Measurements from ENCODE around the gene ELF5.

The ELF5 gene

DNA sequence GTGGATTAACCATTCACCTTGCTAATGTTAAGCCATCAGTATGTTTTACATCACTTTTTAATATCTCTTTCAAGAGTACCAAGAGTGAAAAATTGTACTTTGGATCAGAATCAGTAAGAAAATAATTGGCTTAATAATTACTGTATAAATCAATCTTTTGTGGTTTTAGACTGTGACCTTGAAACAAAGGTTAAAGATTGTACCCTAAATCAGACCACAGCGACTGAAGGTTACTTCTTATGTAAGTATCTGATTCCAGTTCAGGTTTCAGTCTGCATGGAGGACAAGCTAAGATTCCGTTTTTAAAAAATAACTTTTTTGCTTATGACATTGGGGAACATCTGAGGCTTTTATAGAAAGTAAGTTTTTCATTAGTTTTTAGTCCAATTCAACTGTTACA lies 56.0 kb downstream of the ELF5 start:
- no peak overlapping the region for H3K27ac ChIP-seq (ENCODE audit: low read length)
- no peak overlapping the region for H3K4me3 ChIP-seq (ENCODE audit: low read length)
- H3K9me3 ChIP-seq (ENCODE audit: control insufficient read depth, insufficient read depth, low read length): no peaks in the 10 kb centered on the region
- H3K4me1 ChIP-seq (ENCODE audit: control insufficient read depth, insufficient read depth, low read length): no peaks in the 10 kb centered on the region
- H3K36me3 ChIP-seq (ENCODE audit: control insufficient read depth, insufficient read depth, low read length): no peaks in the 10 kb centered on the region; the same call in 1 of the 2 replicates
- no peaks in the 10 kb centered on the region for H3K27me3 ChIP-seq (ENCODE audit: control insufficient read depth, insufficient read depth, low read length)
- WGBS (ENCODE audit: insufficient coverage, insufficient read length): no CpG with 5 or more reads among the region's 2 CpGs
- DNase-seq (ENCODE audit: low read depth, low spot score): no peak

DNA sequence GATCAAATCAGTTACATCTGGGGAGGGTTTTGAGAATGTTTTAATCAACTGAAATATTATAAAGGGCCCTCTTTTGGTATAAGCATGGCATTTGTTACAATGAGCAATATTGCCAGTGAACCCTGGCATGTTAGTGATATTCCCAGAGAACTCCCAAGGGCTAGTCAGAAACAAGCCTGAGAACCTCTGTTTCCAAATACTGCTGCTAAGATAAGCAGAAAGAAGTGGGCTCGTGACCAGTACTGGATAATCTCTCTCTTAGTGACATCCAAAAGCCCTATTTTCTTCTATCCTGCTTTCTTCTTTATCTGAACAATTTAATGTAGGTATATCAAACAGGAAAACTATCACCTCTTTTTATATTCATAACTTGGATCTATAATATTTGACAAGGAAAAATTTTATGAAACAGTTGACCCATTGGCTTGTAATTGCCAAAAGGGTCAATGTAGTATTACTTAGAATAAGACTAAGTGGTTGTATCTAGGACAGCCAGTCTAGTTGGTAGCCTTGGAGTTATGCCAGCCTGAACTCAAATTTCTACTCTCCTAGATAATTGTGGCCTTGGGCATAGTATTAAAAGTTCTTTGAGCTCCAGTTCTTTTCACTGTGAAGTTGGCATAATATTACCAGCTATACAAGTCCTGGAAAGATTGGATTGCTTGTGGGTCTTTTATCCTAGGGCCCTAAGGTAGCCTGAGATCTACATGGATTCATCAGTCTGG lies 59.1 kb downstream of the ELF5 start:
- no peak overlapping the region for H3K27ac ChIP-seq (ENCODE audit: low read length)
- no peaks in the 10 kb centered on the region for H3K4me1 ChIP-seq (ENCODE audit: control insufficient read depth, insufficient read depth, low read length)
- DNase-seq (ENCODE audit: low read depth, low spot score): no peak
- H3K27me3 ChIP-seq (ENCODE audit: control insufficient read depth, insufficient read depth, low read length): no peaks in the 10 kb centered on the region
- H3K36me3 ChIP-seq (ENCODE audit: control insufficient read depth, insufficient read depth, low read length): no peaks in the 10 kb centered on the region; the same call in 1 of the 2 replicates
- WGBS (ENCODE audit: insufficient coverage, insufficient read length): no CpG with 5 or more reads among the region's 1 CpG
- H3K9me3 ChIP-seq (ENCODE audit: control insufficient read depth, insufficient read depth, low read length): no peaks in the 10 kb centered on the region
- H3K4me3 ChIP-seq (ENCODE audit: low read length): no peak overlapping the region

DNA sequence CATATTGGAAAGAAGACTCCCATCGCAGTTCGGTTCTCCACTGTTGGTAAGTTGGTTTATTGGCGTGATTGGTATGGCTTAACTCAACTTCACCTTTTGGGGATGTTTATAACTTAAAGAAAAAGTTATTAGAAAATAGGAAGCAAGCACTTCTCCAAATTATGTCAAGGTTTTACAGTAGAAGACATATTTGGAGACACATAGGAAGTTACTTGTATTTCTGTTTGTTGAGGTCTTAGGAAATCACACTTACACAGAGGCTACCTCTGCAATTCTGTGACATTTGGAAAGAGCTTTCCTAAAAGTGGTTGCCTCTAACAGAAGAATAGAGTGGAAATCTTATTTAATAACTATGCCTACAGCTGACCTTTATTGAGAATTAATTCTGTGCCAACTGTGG lies 62.5 kb downstream of the ELF5 start:
- Histone ChIP-seq H3K36me3 (ENCODE audit: control insufficient read depth, insufficient read depth, low read length) (no peaks in the 10 kb centered on the region), H3K9me3 (ENCODE audit: control insufficient read depth, insufficient read depth, low read length) (no peaks in the 10 kb centered on the region), H3K4me1 (ENCODE audit: control insufficient read depth, insufficient read depth, low read length) (no peaks in the 10 kb centered on the region), H3K27me3 (ENCODE audit: control insufficient read depth, insufficient read depth, low read length) (no peaks in the 10 kb centered on the region), H3K4me3 (ENCODE audit: low read length) (no peak overlapping the region), H3K27ac (ENCODE audit: low read length) (no peak overlapping the region)
- WGBS (ENCODE audit: insufficient coverage, insufficient read length): no CpG with 5 or more reads among the region's 3 CpGs
- no peak for DNase-seq (ENCODE audit: low read depth, low spot score)

DNA sequence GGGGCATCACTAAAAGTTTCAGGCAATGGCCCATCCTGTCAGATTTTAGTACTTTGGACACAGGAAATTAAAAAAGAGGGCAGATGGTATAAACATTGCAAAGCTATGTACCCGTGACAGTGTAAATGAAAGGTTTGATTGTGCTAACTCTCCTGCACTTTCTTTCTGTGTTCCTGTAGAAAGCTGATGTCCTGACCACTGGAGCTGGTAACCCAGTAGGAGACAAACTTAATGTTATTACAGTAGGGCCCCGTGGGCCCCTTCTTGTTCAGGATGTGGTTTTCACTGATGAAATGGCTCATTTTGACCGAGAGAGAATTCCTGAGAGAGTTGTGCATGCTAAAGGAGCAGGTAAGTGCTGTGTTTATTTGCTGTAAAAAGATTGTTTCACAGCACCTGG lies 64.6 kb downstream of the ELF5 start:
- no peaks in the 10 kb centered on the region for H3K36me3 ChIP-seq (ENCODE audit: control insufficient read depth, insufficient read depth, low read length)
- H3K4me1 ChIP-seq (ENCODE audit: control insufficient read depth, insufficient read depth, low read length): no peaks in the 10 kb centered on the region
- H3K4me3 ChIP-seq (ENCODE audit: low read length): no peak overlapping the region
- no peaks in the 10 kb centered on the region for H3K27me3 ChIP-seq (ENCODE audit: control insufficient read depth, insufficient read depth, low read length)
- DNase-seq (ENCODE audit: low read depth, low spot score): no peak
- no peaks in the 10 kb centered on the region for H3K9me3 ChIP-seq (ENCODE audit: control insufficient read depth, insufficient read depth, low read length)
- WGBS (ENCODE audit: insufficient coverage, insufficient read length): no CpG with 5 or more reads among the region's 3 CpGs
- no peak overlapping the region for H3K27ac ChIP-seq (ENCODE audit: low read length)

DNA sequence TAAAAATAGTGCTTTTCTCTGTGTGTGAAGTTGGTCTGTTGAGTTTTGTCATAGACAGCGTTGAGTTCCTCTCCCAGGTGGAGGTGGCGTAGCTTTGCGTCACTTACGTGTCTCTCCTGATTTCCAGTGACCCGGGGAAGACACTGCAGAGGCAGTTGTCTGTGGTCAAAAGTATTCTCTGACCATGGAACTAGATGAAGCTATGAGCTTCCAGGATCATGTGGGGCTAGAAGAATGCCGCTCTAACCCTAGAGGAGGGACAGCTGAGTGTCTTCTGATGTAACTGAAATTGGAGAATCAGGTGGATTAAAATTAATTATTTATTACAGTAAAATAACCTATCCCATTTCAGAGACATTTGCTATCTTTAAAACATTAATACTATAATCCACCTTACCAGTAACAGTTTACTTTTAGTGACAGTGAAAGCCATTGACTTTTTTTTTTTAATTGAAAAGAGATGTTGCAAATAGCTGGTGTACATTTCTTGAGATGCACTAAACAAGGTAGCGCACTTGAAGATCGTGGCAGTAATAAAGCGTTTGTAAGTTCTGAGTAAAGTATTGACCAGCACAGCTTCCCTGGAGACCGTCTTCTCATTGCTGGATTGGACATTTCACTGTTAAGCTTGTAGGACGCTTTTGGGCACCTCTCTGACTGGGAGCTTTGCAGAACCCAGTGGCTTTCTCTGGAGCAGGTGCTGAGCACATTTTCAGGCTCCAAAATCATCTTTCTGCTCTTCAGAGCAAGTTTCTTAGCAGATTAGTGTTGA lies 65.2 kb downstream of the ELF5 start:
- WGBS (ENCODE audit: insufficient coverage, insufficient read length): no CpG with 5 or more reads among the region's 11 CpGs
- no peak for DNase-seq (ENCODE audit: low read depth, low spot score)
- no peaks in the 10 kb centered on the region for H3K27me3 ChIP-seq (ENCODE audit: control insufficient read depth, insufficient read depth, low read length)

DNA sequence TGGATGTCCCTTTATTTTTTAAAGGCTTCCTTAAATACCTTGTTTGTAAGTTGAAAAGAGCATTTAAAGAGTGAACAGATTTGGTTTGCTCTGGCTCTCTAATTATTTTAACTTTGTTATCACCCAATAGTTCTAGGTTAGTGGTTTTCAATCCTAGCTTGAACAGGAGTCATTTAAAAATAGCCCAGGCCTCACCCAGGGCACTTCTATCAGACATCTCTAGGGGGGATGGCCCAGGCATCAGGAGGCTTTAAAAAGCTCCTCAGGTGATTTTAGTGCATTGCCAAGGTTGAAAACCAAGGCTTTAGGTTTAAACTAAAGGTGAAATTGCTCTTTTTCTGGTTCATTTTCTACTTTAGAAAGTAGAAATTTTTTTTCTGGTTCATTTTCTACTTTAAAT lies 66.5 kb downstream of the ELF5 start:
- no peaks in the 10 kb centered on the region for H3K36me3 ChIP-seq (ENCODE audit: control insufficient read depth, insufficient read depth, low read length)
- H3K9me3 ChIP-seq (ENCODE audit: control insufficient read depth, insufficient read depth, low read length): no peaks in the 10 kb centered on the region
- H3K27ac ChIP-seq (ENCODE audit: low read length): no peak overlapping the region
- no peak for DNase-seq (ENCODE audit: low read depth, low spot score)
- no peak overlapping the region for H3K4me3 ChIP-seq (ENCODE audit: low read length)
- no peaks in the 10 kb centered on the region for H3K4me1 ChIP-seq (ENCODE audit: control insufficient read depth, insufficient read depth, low read length)
- no peaks in the 10 kb centered on the region for H3K27me3 ChIP-seq (ENCODE audit: control insufficient read depth, insufficient read depth, low read length)

More for the DNA sequence above, 65.2 kb downstream of the ELF5 start:
- Histone ChIP-seq H3K4me1 (ENCODE audit: control insufficient read depth, insufficient read depth, low read length) (no peaks in the 10 kb centered on the region), H3K4me3 (ENCODE audit: low read length) (no peak overlapping the region), H3K36me3 (ENCODE audit: control insufficient read depth, insufficient read depth, low read length) (no peaks in the 10 kb centered on the region), H3K27ac (ENCODE audit: low read length) (no peak overlapping the region), H3K9me3 (ENCODE audit: control insufficient read depth, insufficient read depth, low read length) (no peaks in the 10 kb centered on the region)

DNA sequence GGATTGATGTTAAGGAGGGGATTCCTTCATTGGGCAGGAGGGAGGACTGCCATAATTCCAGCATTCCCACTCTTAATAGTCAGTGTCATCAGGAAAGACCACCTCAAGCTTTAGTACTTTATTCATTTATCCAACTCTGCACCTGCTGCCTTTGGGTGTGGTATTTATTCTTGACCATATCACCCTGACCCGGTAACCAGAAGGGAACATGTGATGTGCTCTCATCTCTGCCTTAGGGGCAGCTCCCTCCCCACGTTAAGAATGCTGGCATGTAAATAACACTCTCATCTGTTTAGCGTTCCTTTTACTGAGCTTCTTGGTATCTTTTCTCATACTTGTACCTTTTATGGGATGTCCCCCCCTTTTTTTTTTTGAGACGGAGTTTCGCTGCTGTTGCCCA lies 67.2 kb downstream of the ELF5 start:
- no peaks in the 10 kb centered on the region for H3K27me3 ChIP-seq (ENCODE audit: control insufficient read depth, insufficient read depth, low read length)
- no CpG with 5 or more reads among the region's 5 CpGs for whole genome bisulfite sequencing (ENCODE audit: insufficient coverage, insufficient read length)
- no peak for DNase-seq (ENCODE audit: low read depth, low spot score)
- no peaks in the 10 kb centered on the region for H3K4me1 ChIP-seq (ENCODE audit: control insufficient read depth, insufficient read depth, low read length)
- H3K4me3 ChIP-seq (ENCODE audit: low read length): no peak overlapping the region
- no peaks in the 10 kb centered on the region for H3K36me3 ChIP-seq (ENCODE audit: control insufficient read depth, insufficient read depth, low read length)
- no peaks in the 10 kb centered on the region for H3K9me3 ChIP-seq (ENCODE audit: control insufficient read depth, insufficient read depth, low read length)
- H3K27ac ChIP-seq (ENCODE audit: low read length): no peak overlapping the region

DNA sequence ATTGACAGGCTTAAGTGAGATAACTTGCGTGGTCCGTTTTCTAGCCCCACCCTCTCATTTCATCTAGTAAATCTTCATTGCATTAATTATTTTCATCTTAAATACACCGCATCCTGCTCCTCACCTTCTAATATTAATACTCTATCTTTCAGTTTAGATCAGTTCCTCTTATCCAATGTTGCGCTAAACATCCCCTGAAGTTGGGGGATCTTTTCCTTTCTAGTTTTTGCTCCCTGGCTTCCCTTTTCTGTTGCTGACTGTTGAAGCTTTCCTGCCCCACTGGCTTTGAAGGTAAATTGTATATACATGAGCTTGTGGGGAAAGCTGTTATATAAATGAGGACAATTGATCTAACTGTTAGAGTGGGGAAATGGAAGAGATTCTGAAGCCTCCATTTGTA lies 67.6 kb downstream of the ELF5 start:
- Histone ChIP-seq H3K4me3 (ENCODE audit: low read length) (no peak overlapping the region), H3K27me3 (ENCODE audit: control insufficient read depth, insufficient read depth, low read length) (no peaks in the 10 kb centered on the region), H3K4me1 (ENCODE audit: control insufficient read depth, insufficient read depth, low read length) (no peaks in the 10 kb centered on the region), H3K9me3 (ENCODE audit: control insufficient read depth, insufficient read depth, low read length) (no peaks in the 10 kb centered on the region), H3K36me3 (ENCODE audit: control insufficient read depth, insufficient read depth, low read length) (no peaks in the 10 kb centered on the region), H3K27ac (ENCODE audit: low read length) (no peak overlapping the region)
- DNase-seq (ENCODE audit: low read depth, low spot score): no peak
- 100% methylated on average over 1 of the region's 4 CpGs for whole genome bisulfite sequencing (ENCODE audit: insufficient coverage, insufficient read length)

DNA sequence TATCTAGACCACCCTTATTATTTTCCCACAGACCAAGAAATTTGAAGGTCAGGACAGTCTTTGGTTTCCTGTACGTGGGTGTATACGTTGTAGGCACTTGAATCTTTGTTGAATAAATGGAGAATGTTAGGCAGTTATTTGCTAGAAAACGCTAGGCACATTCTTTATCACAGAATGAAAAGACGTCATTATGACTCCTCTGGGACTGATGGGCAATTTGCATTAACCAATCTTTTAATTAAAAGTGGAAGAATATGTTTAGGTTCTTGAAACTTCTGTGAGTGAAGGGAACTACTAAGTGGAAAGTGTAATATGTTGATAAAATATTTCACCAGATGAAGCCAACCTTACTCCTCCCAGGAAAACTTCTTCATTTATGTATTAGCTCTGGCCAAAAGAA lies 69.2 kb downstream of the ELF5 start:
- Histone ChIP-seq H3K27ac (ENCODE audit: low read length) (no peak overlapping the region), H3K4me3 (ENCODE audit: low read length) (no peak overlapping the region), H3K4me1 (ENCODE audit: control insufficient read depth, insufficient read depth, low read length) (no peaks in the 10 kb centered on the region), H3K27me3 (ENCODE audit: control insufficient read depth, insufficient read depth, low read length) (no peaks in the 10 kb centered on the region), H3K36me3 (ENCODE audit: control insufficient read depth, insufficient read depth, low read length) (no peaks in the 10 kb centered on the region), H3K9me3 (ENCODE audit: control insufficient read depth, insufficient read depth, low read length) (no peaks in the 10 kb centered on the region)
- WGBS (ENCODE audit: insufficient coverage, insufficient read length): no CpG with 5 or more reads among the region's 4 CpGs
- no peak for DNase-seq (ENCODE audit: low read depth, low spot score)

DNA sequence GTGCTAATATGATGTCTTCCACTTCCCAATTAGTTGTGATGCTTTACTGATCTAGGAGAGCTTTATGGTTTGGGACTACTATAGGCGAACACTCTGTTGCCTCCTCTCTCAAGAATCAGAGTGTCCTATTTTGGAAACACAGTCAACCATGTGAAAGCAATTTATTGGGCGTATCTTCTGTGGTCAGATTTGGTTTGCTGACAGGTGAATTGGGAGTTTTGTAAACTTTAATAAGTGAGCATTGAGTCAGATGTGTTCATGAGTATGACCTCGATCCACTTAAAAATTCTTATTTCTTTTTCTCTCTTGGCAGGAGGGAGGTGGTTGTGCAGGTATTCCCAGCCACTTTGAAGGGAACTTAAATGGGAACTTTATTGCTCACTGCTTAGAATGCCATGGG lies 70.5 kb downstream of the ELF5 start:
- Histone ChIP-seq H3K27me3 (ENCODE audit: control insufficient read depth, insufficient read depth, low read length) (no peaks in the 10 kb centered on the region), H3K27ac (ENCODE audit: low read length) (no peak overlapping the region), H3K9me3 (ENCODE audit: control insufficient read depth, insufficient read depth, low read length) (no peaks in the 10 kb centered on the region), H3K36me3 (ENCODE audit: control insufficient read depth, insufficient read depth, low read length) (no peaks in the 10 kb centered on the region), H3K4me3 (ENCODE audit: low read length) (no peak overlapping the region), H3K4me1 (ENCODE audit: control insufficient read depth, insufficient read depth, low read length) (no peaks in the 10 kb centered on the region)
- DNase-seq (ENCODE audit: low read depth, low spot score): no peak
- no CpG with 5 or more reads among the region's 3 CpGs for WGBS (ENCODE audit: insufficient coverage, insufficient read length)

DNA sequence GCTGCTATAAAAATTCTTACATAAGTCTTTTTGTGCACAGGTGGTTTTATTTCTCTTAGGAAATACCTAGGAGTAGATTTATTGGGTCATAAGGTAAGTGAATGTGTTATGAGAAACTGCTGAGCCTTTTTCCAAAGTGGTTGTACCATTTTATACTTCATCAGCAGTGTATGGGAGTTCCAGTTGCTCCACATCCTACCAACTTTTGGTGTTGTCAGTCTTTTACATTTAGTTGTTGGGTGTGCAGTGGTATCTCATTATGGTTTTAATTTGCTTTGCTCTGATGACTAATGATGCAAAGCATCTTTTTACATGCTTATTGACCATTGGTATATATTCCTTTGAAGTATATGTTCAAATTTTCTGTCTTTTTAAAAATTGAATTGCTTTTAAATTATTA lies 71.8 kb downstream of the ELF5 start:
- Histone ChIP-seq H3K9me3 (ENCODE audit: control insufficient read depth, insufficient read depth, low read length) (no peaks in the 10 kb centered on the region), H3K36me3 (ENCODE audit: control insufficient read depth, insufficient read depth, low read length) (no peaks in the 10 kb centered on the region), H3K4me3 (ENCODE audit: low read length) (no peak overlapping the region), H3K4me1 (ENCODE audit: control insufficient read depth, insufficient read depth, low read length) (no peaks in the 10 kb centered on the region), H3K27me3 (ENCODE audit: control insufficient read depth, insufficient read depth, low read length) (no peaks in the 10 kb centered on the region), H3K27ac (ENCODE audit: low read length) (no peak overlapping the region)
- no peak for DNase-seq (ENCODE audit: low read depth, low spot score)
